LNCaP clone FGC (cell line): ENCODE data around the gene GPC6.
A peak's percentile ranks its signal among the peaks of the same experiment; 100 is the strongest.

Source experiments
- DNase-seq: peaks from one replicate; pipeline ENCODE4 v3.0.0-alpha.2; 2011; ENCODE audit warnings: low read depth
- H3K4me3 ChIP-seq: 2 replicates; pipeline ENCODE4 v1.5.1; 2011; ENCODE audit warnings: mild to moderate bottlenecking, low read depth, low read length, control low read depth
- CTCF ChIP-seq: IDR thresholded peaks from 2 replicates; pipeline ENCODE4 v1.5.1; 2012; ENCODE audit warnings: mild to moderate bottlenecking; ENCODE audit not compliant: control insufficient read depth, insufficient read depth; ENCODE audit errors: extremely low read depth

The GPC6 gene

GRCh38 chr13:93226623-93227279, at the start of gene GPC6:
Gene GPC6 (plus strand): TSS chr13:93226807.
- H3K4me3 ChIP-seq = peak within 1 kb of the TSS; percentile 64
- no peak for TF ChIP-seq CTCF
- DNase-seq = peak; percentile 62

- no peak overlapping the region for H3K4me3 ChIP-seq
- no peak for TF ChIP-seq CTCF
- DNase-seq = no peak
These were observed 46.1 kb upstream of the GPC6 start for GRCh38 chr13:93180356-93180969.

- no peak for TF ChIP-seq CTCF
- no peak overlapping the region for H3K4me3 ChIP-seq
- no peak for DNase-seq
These were observed 44.2 kb upstream of the GPC6 start for GRCh38 chr13:93182406-93182805.

- H3K4me3 ChIP-seq = no peak overlapping the region
- no peak for DNase-seq
- TF ChIP-seq CTCF = no peak
These were observed 43.3 kb upstream of the GPC6 start for GRCh38 chr13:93183302-93183701.

GRCh38 chr13:93190006-93190405, 36.6 kb upstream of the GPC6 start:
- no peak for TF ChIP-seq CTCF
- no peak overlapping the region for H3K4me3 ChIP-seq
- peak; percentile 73 for DNase-seq

- DNase-seq = no peak
- no peak for TF ChIP-seq CTCF
- H3K4me3 ChIP-seq = no peak overlapping the region
These were observed 32.9 kb upstream of the GPC6 start for GRCh38 chr13:93193682-93194081.

- DNase-seq = no peak
- TF ChIP-seq CTCF = no peak
- H3K4me3 ChIP-seq = no peak overlapping the region
These were observed 26.8 kb upstream of the GPC6 start for GRCh38 chr13:93199856-93200255.
